A549 (cell line): ENCODE data around the gene RIMS4. TPM values are rescaled to one million over a fixed set of nuclear protein-coding genes. Genes with fewer than 3 reads are reported as not detected.
A peak's percentile ranks its signal among the peaks of the same experiment; 100 is the strongest.

Source experiments
- ATAC-seq, 2 experiments: fragments of 200-7000 bp in 1 of 2; fragments of >200 bp in 1 of 2; cut with Nextera tagmentation in 1 of 2; cut with Tn5 transposase in 1 of 2; 3 replicates each; pipeline versions ENCODE4 v1.8.0 to v1.9.1; 2018 to 2020; ENCODE audit warnings: mild to moderate bottlenecking in 1 of 2, moderate library complexity in 1 of 2
- CTCF ChIA-PET: fragments of 300-600 bp; sonication (Branson Sonifier 250); formaldehyde crosslinking; extraction: SDS; loops from one replicate; lab custom pipeline; 2021; ENCODE audit warnings: antibody characterized with exemption, inconsistent platforms; lab: Yijun Ruan, JAX
- POLR2A ChIA-PET: fragments of 350-600 bp; formaldehyde crosslinking; extraction: SDS; loops from one replicate; lab custom pipeline; 2021; ENCODE audit warnings: antibody characterized with exemption, inconsistent platforms; lab: Yijun Ruan, JAX
- DNase-seq, 2 experiments: peaks; one replicate each; pipeline versions ENCODE4 v3.0.0 to v3.0.0-alpha.2; 2011 to 2016; ENCODE audit warnings: low read depth in 1 of 2, low spot score in 1 of 2
- FAIRE-seq: peaks from 2 replicates; lab custom pipeline; 2011; peaks lifted over from hg19 to GRCh38; lab: Jason Lieb, UNC
- H3K27ac ChIP-seq, 2 experiments: fragments of >200 bp; sonication (Bioruptor Twin); formaldehyde crosslinking; 3 replicates each; pipeline ENCODE4 v1.5.1; 2016 to 2017
- H3K4me1 ChIP-seq: fragments of >200 bp; sonication (Bioruptor Twin); formaldehyde crosslinking; 3 replicates; pipeline ENCODE4 v1.6.1; 2016
- H3K4me2 ChIP-seq: fragments of >200 bp; sonication (Bioruptor Twin); formaldehyde crosslinking; 3 replicates; pipeline ENCODE4 v1.6.1; 2016
- H3K4me3 ChIP-seq: fragments of >200 bp; sonication (Bioruptor Twin); formaldehyde crosslinking; 3 replicates; pipeline ENCODE4 v1.5.1; 2016
- H3K9me3 ChIP-seq: fragments of >200 bp; sonication (Bioruptor Twin); formaldehyde crosslinking; 3 replicates; pipeline ENCODE4 v1.6.1; 2016
- BHLHE40 ChIP-seq: IDR thresholded peaks from 2 replicates; pipeline ENCODE4 v1.6.1; 2012; ENCODE audit warnings: low read depth, low read length, inconsistent platforms
- CBX2 ChIP-seq: fragments of 200-600 bp; sonication (generic); IDR thresholded peaks from 2 replicates; pipeline ENCODE4 v1.6.1; 2016; ENCODE audit warnings: low read depth, mild to moderate bottlenecking, borderline replicate concordance
- CEBPB ChIP-seq, 2 experiments: fragments of >200 bp in 1 of 2; sonication (Bioruptor Twin) in 1 of 2; formaldehyde crosslinking in 1 of 2; IDR thresholded peaks; 2 replicates each; pipeline ENCODE4 v1.6.1; 2012 to 2016
- CHD4 ChIP-seq: fragments of 200-600 bp; sonication (generic); IDR thresholded peaks from 2 replicates; pipeline ENCODE4 v1.6.1; 2016; ENCODE audit warnings: antibody characterized with exemption, mild to moderate bottlenecking, borderline replicate concordance
- CTCF ChIP-seq: fragments of >200 bp; sonication (Bioruptor Twin); formaldehyde crosslinking; IDR thresholded peaks from 3 replicates; pipeline ENCODE4 v1.5.1; 2016
- E2F6 ChIP-seq: IDR thresholded peaks from 2 replicates; pipeline ENCODE4 v1.6.1; 2012; ENCODE audit warnings: low read depth, borderline replicate concordance
- EHMT2 ChIP-seq: fragments of 200-600 bp; sonication (generic); IDR thresholded peaks from 2 replicates; pipeline ENCODE4 v1.6.1; 2016; ENCODE audit warnings: antibody characterized with exemption, low read depth, mild to moderate bottlenecking, moderate library complexity
- EP300 ChIP-seq, 2 experiments: fragments of >200 bp; sonication (Bioruptor Twin); formaldehyde crosslinking; IDR thresholded peaks; 2 replicates in 1 of 2; 3 replicates in 1 of 2; pipeline ENCODE4 v1.6.1; 2016 to 2017
- HDAC2 ChIP-seq: fragments of 200-600 bp; sonication (generic); IDR thresholded peaks from 2 replicates; pipeline ENCODE4 v1.6.1; 2016
- JUNB ChIP-seq: fragments of >200 bp; sonication (Bioruptor Twin); formaldehyde crosslinking; IDR thresholded peaks from 2 replicates; pipeline ENCODE4 v1.6.1; 2016
- MAZ ChIP-seq: fragments of 150-350 bp; IDR thresholded peaks from 2 replicates; pipeline ENCODE4 v1.6.1; 2014; ENCODE audit warnings: antibody characterized with exemption, low read depth, low read length, borderline replicate concordance
- MYC ChIP-seq: IDR thresholded peaks from 2 replicates; pipeline ENCODE4 v1.6.1; 2012; ENCODE audit warnings: mild to moderate bottlenecking, inconsistent platforms, low read length, improper control_type of control experiment, borderline replicate concordance
- NFE2L2 ChIP-seq: fragments of 150-350 bp; conservative IDR thresholded peaks from 2 replicates; pipeline ENCODE4 v1.6.1; 2014; ENCODE audit warnings: low read length
- NR3C1 ChIP-seq: fragments of >200 bp; sonication (Bioruptor Twin); formaldehyde crosslinking; IDR thresholded peaks from 3 replicates; pipeline ENCODE4 v1.6.1; 2017
- PHF8 ChIP-seq: fragments of 200-600 bp; sonication (generic); IDR thresholded peaks from 2 replicates; pipeline ENCODE4 v1.6.1; 2016; ENCODE audit warnings: low read depth, mild to moderate bottlenecking, antibody characterized with exemption, moderate library complexity, borderline replicate concordance
- RAD21 ChIP-seq, 2 experiments: fragments of >200 bp in 1 of 2; sonication (Bioruptor Twin) in 1 of 2; formaldehyde crosslinking in 1 of 2; IDR thresholded peaks in 1 of 2; conservative IDR thresholded peaks in 1 of 2; 2 replicates in 1 of 2; 3 replicates in 1 of 2; pipeline ENCODE4 v1.6.1; 2012 to 2018; ENCODE audit warnings: inconsistent platforms in 1 of 2
- RFX5 ChIP-seq: fragments of 450-650 bp; IDR thresholded peaks from 2 replicates; pipeline ENCODE4 v1.7.1; 2014; ENCODE audit warnings: antibody characterized with exemption, mild to moderate bottlenecking, moderate library complexity
- RNF2 ChIP-seq: fragments of 200-600 bp; sonication (generic); IDR thresholded peaks from 2 replicates; pipeline ENCODE4 v1.6.1; 2016; ENCODE audit warnings: low read depth, mild to moderate bottlenecking, antibody characterized with exemption, moderate library complexity, borderline replicate concordance
- SMC3 ChIP-seq: fragments of >200 bp; sonication (Bioruptor Twin); formaldehyde crosslinking; IDR thresholded peaks from 3 replicates; pipeline ENCODE4 v1.6.1; 2018; ENCODE audit warnings: inconsistent platforms
- ZFP36 ChIP-seq: fragments of 450-650 bp; IDR thresholded peaks from 2 replicates; pipeline ENCODE4 v1.6.1; 2014; ENCODE audit warnings: borderline replicate concordance; ENCODE audit not compliant: partially characterized antibody
- ZNF302 ChIP-seq: fragments of 250-450 bp; sonication (Bioruptor Pico); IDR thresholded peaks from 2 replicates; pipeline ENCODE4 v1.9.0; 2021; ENCODE audit warnings: inconsistent platforms, mild to moderate bottlenecking, moderate library complexity
- WGBS: methylation state at CpG from one replicate; pipeline ENCODE4 v1.1.6; 2017; ENCODE audit errors: missing lambda C conversion rate; 5-methylcytosine and 5-hydroxymethylcytosine counted together
- polyA plus RNA-seq, 4 experiments: library from polyadenylated mRNA; depleted of rRNA in 3 of 4; stranded (reverse); fragments of >200 nt; fragmentation: RNase III in 1 of 4; extraction: RNeasy Plus Mini Kit Qiagen cat#74134 plus additional on column Dnase treatment in 1 of 4; gene quantifications; 2 replicates in 3 of 4; 3 replicates in 1 of 4; pipeline ENCODE4 v1.2.3, GENCODE V29; 2011 to 2017
- TF ChIP-seq, protein P1 (sequence below): fragments of 150-350 bp; IDR thresholded peaks from 2 replicates; pipeline ENCODE4 v1.6.1; 2014; ENCODE audit warnings: low read depth, mild to moderate bottlenecking, low read length
- TF ChIP-seq, protein P2 (sequence below): fragments of 200-600 bp; sonication (generic); IDR thresholded peaks from 2 replicates; pipeline ENCODE4 v1.6.1; 2016; ENCODE audit warnings: antibody characterized with exemption, mild to moderate bottlenecking, moderate library complexity
- TF ChIP-seq, protein P3 (sequence below): IDR thresholded peaks from 2 replicates; pipeline ENCODE4 v1.6.1; 2012

RIMS4 gene
- polyA plus RNA-seq, 2 of the 4 experiments (the other 2 are of a cell fraction): 0.39 to 1.3 TPM

GRCh38 chr20:44750081-44750805 lies 60.1 kb downstream of the RIMS4 start:
- ChIA-PET CTCF (interaction anchor here (0.7 to 5.4 kb wide), 27 partner anchors 8 to 362 kb away, joined by 3 to 54 read pairs (median 4); no protein-coding TSS in a partner anchor), POLR2A (interaction anchor here (0.7 kb wide), 1 partner anchor 117 kb away, joined by 3 read pairs; no protein-coding TSS in a partner anchor)
- Histone ChIP-seq H3K4me3 (peak overlapping the region; percentile 28; the same call in 2 of the 3 replicates), H3K4me2 (peak overlapping the region; percentile 78), H3K9me3 (no peaks in the 10 kb centered on the region)
- FAIRE-seq: no peak
- 43% methylated on average over 36 of the region's 73 CpGs for WGBS
- no peak for TF ChIP-seq BHLHE40
- no peak for TF ChIP-seq RNF2
- no peak for TF ChIP-seq JUNB
- TF ChIP-seq SMC3: peak; percentile 39
- TF ChIP-seq MYC: no peak
- TF ChIP-seq, protein P1, sequence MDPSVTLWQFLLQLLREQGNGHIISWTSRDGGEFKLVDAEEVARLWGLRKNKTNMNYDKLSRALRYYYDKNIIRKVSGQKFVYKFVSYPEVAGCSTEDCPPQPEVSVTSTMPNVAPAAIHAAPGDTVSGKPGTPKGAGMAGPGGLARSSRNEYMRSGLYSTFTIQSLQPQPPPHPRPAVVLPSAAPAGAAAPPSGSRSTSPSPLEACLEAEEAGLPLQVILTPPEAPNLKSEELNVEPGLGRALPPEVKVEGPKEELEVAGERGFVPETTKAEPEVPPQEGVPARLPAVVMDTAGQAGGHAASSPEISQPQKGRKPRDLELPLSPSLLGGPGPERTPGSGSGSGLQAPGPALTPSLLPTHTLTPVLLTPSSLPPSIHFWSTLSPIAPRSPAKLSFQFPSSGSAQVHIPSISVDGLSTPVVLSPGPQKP: no peak
- TF ChIP-seq, protein P2, sequence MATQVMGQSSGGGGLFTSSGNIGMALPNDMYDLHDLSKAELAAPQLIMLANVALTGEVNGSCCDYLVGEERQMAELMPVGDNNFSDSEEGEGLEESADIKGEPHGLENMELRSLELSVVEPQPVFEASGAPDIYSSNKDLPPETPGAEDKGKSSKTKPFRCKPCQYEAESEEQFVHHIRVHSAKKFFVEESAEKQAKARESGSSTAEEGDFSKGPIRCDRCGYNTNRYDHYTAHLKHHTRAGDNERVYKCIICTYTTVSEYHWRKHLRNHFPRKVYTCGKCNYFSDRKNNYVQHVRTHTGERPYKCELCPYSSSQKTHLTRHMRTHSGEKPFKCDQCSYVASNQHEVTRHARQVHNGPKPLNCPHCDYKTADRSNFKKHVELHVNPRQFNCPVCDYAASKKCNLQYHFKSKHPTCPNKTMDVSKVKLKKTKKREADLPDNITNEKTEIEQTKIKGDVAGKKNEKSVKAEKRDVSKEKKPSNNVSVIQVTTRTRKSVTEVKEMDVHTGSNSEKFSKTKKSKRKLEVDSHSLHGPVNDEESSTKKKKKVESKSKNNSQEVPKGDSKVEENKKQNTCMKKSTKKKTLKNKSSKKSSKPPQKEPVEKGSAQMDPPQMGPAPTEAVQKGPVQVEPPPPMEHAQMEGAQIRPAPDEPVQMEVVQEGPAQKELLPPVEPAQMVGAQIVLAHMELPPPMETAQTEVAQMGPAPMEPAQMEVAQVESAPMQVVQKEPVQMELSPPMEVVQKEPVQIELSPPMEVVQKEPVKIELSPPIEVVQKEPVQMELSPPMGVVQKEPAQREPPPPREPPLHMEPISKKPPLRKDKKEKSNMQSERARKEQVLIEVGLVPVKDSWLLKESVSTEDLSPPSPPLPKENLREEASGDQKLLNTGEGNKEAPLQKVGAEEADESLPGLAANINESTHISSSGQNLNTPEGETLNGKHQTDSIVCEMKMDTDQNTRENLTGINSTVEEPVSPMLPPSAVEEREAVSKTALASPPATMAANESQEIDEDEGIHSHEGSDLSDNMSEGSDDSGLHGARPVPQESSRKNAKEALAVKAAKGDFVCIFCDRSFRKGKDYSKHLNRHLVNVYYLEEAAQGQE: no peak
- TF ChIP-seq, protein P3, sequence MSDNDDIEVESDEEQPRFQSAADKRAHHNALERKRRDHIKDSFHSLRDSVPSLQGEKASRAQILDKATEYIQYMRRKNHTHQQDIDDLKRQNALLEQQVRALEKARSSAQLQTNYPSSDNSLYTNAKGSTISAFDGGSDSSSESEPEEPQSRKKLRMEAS: peak; percentile 58
- no peak for TF ChIP-seq CEBPB (IDR thresholded peaks at IDR 0.05)
- TF ChIP-seq CTCF: peak; percentile 51
- peak; percentile 30 to 31; a peak in 2 of 5 replicates for TF ChIP-seq RAD21 (conservative IDR thresholded peaks at IDR 0.05 in 1 of 2, IDR thresholded peaks at IDR 0.05 in 1 of 2)
- 0 out of 2 replicates have a peak, but pooled peaks have one; percentile 41 for TF ChIP-seq E2F6
- no peak for TF ChIP-seq NFE2L2
- TF ChIP-seq, all 56 proteins: peak for 5
- peak overlapping the region in 1 of 2 experiments; percentile 53; a peak in 2 of 6 replicates for H3K27ac ChIP-seq
- peaks cover 31% of the 10 kb centered on the region for H3K4me1 ChIP-seq
- DNase-seq (no peak), ATAC-seq (peak; percentile 27 to 58; a peak in 3 of 6 replicates)

- Histone ChIP-seq H3K4me3 (no peak overlapping the region), H3K4me2 (no peak overlapping the region), H3K9me3 (no peaks in the 10 kb centered on the region), H3K4me1 (peaks cover 36% of the 10 kb centered on the region), H3K27ac (peak overlapping the region in 1 of 2 experiments; percentile 94; a peak in 1 of 6 replicates)
- ChIA-PET POLR2A (interaction anchor here (0.8 to 1.4 kb wide), 2 partner anchors 19 to 137 kb away, joined by 3 to 4 read pairs; partner anchors contain the start of gene YWHAB), CTCF (interaction anchor here (0.5 to 5.7 kb wide), 49 partner anchors 8 to 347 kb away, joined by 3 to 96 read pairs (median 6); partner anchors contain the start of gene RIMS4)
- no peak for DNase-seq
- WGBS: 96% methylated on average over 3 of the region's 3 CpGs
- ATAC-seq: no peak
- no peak for FAIRE-seq
- TF ChIP-seq CBX2: no peak
- TF ChIP-seq CTCF: no peak
- TF ChIP-seq ZFP36: no peak
- no peak for TF ChIP-seq CHD4
- no peak for TF ChIP-seq EP300 (IDR thresholded peaks at IDR 0.05)
- TF ChIP-seq MAZ: no peak
- TF ChIP-seq PHF8: no peak
- TF ChIP-seq NFE2L2: no peak
- TF ChIP-seq RAD21 (conservative IDR thresholded peaks at IDR 0.05 in 1 of 2, IDR thresholded peaks at IDR 0.05 in 1 of 2): no peak
- TF ChIP-seq ZNF302 (CRISPR knock-in tag): no peak
- no peak for TF ChIP-seq NR3C1
- TF ChIP-seq RFX5: no peak
- TF ChIP-seq EHMT2: no peak
- TF ChIP-seq CEBPB (IDR thresholded peaks at IDR 0.05): no peak
- TF ChIP-seq HDAC2: no peak
Observed at GRCh38 chr20:44748005-44748370, 62.4 kb downstream of the RIMS4 start.
